ENCODE results near the gene ACP2. TPM values are rescaled to one million over a fixed set of nuclear protein-coding genes. Genes with fewer than 3 reads are reported as not detected.

The ACP2 gene
- polyA plus RNA-seq, 2 of the 4 experiments (the other 2 are of a cell fraction) = 13.6 to 19.7 TPM

GRCh38 chr11:47234669-47235100 lies 13.9 kb downstream of the ACP2 start:
- TF ChIP-seq MAX (IDR thresholded peaks at IDR 0.05) (peak; percentile 61), JUN (IDR thresholded peaks at IDR 0.05) (peak in 1 of 2 experiments; percentile 33; a peak in 2 of 5 replicates), USF2 (IDR thresholded peaks at IDR 0.05) (peak; percentile 54), EHMT2 (IDR thresholded peaks at IDR 0.05; ENCODE audit: low read depth) (no peak), GATA3 (IDR thresholded peaks at IDR 0.05; ENCODE audit: borderline replicate concordance) (0 out of 2 replicates have a peak, but pooled peaks have one; percentile 7), ZC3H11A (IDR thresholded peaks at IDR 0.05) (no peak), POLR2A (IDR thresholded peaks at IDR 0.05; ENCODE audit: low read length) (no peak)
- FAIRE-seq = no peak
- WGBS (ENCODE audit: missing lambda C conversion rate) = 1% methylated on average over 12 of the region's 12 CpGs
- H3K9me3 ChIP-seq = no peaks in the 10 kb centered on the region
- peak overlapping the region; percentile 79 to 89 for H3K27ac ChIP-seq
- ATAC-seq = peak; percentile 69 to 76
- peak overlapping the region; percentile 79 for H3K4me2 ChIP-seq
- peak in 1 of 2 experiments; percentile 84 for DNase-seq (ENCODE audit: low read depth in 1 of 2, low spot score in 1 of 2)
- H3K4me3 ChIP-seq = peak overlapping the region; percentile 21
- peaks cover 46% of the 10 kb centered on the region for H3K4me1 ChIP-seq
- CTCF ChIA-PET = interaction anchor here (0.9 to 8.8 kb wide), 18 partner anchors 9 to 178 kb away, joined by 3 to 101 read pairs (median 8); partner anchors contain the start of genes ACP2, ARFGAP2, DDB2 and NR1H3
- POLR2A ChIA-PET = interaction anchor here (0.6 to 3.6 kb wide), 9 partner anchors 8 to 426 kb away, joined by 3 to 50 read pairs (median 6); partner anchors contain the start of genes ACP2 and DDB2

- 2% methylated on average over 11 of the region's 11 CpGs for WGBS (ENCODE audit: missing lambda C conversion rate)
- DNase-seq (ENCODE audit: low read depth in 1 of 2, low spot score in 1 of 2) = peak; percentile 67 to 90
- Histone ChIP-seq H3K27ac (peak overlapping the region; percentile 79 to 89), H3K4me3 (peak overlapping the region; percentile 21), H3K4me2 (peak overlapping the region; percentile 79), H3K9me3 (no peaks in the 10 kb centered on the region), H3K4me1 (peaks cover 46% of the 10 kb centered on the region)
- peak; percentile 67 for TF ChIP-seq CTCF (IDR thresholded peaks at IDR 0.05)
- peak; percentile 81 for TF ChIP-seq GATA3 (IDR thresholded peaks at IDR 0.05; ENCODE audit: borderline replicate concordance)
- TF ChIP-seq, protein P1, sequence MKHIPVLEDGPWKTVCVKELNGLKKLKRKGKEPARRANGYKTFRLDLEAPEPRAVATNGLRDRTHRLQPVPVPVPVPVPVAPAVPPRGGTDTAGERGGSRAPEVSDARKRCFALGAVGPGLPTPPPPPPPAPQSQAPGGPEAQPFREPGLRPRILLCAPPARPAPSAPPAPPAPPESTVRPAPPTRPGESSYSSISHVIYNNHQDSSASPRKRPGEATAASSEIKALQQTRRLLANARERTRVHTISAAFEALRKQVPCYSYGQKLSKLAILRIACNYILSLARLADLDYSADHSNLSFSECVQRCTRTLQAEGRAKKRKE (CRISPR knock-in tag; IDR thresholded peaks at IDR 0.05; ENCODE audit: low read depth) = 0 out of 2 replicates have a peak, but pooled peaks have one; percentile 14
- peak; percentile 49 to 69; a peak in 3 of 5 replicates for TF ChIP-seq JUN (IDR thresholded peaks at IDR 0.05)
- TF ChIP-seq RAD21 (conservative IDR thresholded peaks at IDR 0.05 in 1 of 2, IDR thresholded peaks at IDR 0.05 in 1 of 2) = peak; percentile 75 to 78
- TF ChIP-seq, protein P2, sequence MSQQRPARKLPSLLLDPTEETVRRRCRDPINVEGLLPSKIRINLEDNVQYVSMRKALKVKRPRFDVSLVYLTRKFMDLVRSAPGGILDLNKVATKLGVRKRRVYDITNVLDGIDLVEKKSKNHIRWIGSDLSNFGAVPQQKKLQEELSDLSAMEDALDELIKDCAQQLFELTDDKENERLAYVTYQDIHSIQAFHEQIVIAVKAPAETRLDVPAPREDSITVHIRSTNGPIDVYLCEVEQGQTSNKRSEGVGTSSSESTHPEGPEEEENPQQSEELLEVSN (IDR thresholded peaks at IDR 0.05; ENCODE audit: borderline replicate concordance, low read depth) = peak; percentile 36; the same call in 1 of the 2 replicates
- no peak for TF ChIP-seq EHMT2 (IDR thresholded peaks at IDR 0.05; ENCODE audit: low read depth)
- peak; percentile 35 to 86 for TF ChIP-seq CEBPB (IDR thresholded peaks at IDR 0.05)
- peak; percentile 74; the same call in 1 of the 2 replicates for TF ChIP-seq JUNB (IDR thresholded peaks at IDR 0.05)
- TF ChIP-seq, protein P3, sequence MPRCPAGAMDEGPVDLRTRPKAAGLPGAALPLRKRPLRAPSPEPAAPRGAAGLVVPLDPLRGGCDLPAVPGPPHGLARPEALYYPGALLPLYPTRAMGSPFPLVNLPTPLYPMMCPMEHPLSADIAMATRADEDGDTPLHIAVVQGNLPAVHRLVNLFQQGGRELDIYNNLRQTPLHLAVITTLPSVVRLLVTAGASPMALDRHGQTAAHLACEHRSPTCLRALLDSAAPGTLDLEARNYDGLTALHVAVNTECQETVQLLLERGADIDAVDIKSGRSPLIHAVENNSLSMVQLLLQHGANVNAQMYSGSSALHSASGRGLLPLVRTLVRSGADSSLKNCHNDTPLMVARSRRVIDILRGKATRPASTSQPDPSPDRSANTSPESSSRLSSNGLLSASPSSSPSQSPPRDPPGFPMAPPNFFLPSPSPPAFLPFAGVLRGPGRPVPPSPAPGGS (IDR thresholded peaks at IDR 0.05) = 0 out of 3 replicates have a peak, but pooled peaks have one; percentile 42
- no peak for TF ChIP-seq POLR2AphosphoS2 (conservative IDR thresholded peaks at IDR 0.05; ENCODE audit: low read length)
- TF ChIP-seq USF2 (IDR thresholded peaks at IDR 0.05) = no peak
- peak; percentile 76 for TF ChIP-seq FOSL2 (IDR thresholded peaks at IDR 0.05)
- peak; percentile 94 for TF ChIP-seq FOSL2 (CRISPR knock-in tag; IDR thresholded peaks at IDR 0.05)
- TF ChIP-seq SMC3 (IDR thresholded peaks at IDR 0.05) = peak; percentile 68
- peak; percentile 69 for TF ChIP-seq MAX (IDR thresholded peaks at IDR 0.05)
- no peak for TF ChIP-seq CBX8 (IDR thresholded peaks at IDR 0.05)
- TF ChIP-seq, protein P4, sequence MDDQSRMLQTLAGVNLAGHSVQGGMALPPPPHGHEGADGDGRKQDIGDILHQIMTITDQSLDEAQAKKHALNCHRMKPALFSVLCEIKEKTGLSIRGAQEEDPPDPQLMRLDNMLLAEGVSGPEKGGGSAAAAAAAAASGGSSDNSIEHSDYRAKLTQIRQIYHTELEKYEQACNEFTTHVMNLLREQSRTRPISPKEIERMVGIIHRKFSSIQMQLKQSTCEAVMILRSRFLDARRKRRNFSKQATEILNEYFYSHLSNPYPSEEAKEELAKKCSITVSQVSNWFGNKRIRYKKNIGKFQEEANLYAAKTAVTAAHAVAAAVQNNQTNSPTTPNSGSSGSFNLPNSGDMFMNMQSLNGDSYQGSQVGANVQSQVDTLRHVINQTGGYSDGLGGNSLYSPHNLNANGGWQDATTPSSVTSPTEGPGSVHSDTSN (IDR thresholded peaks at IDR 0.05) = no peak
- 0 out of 2 replicates have a peak, but pooled peaks have one; percentile 49 for TF ChIP-seq MYC (IDR thresholded peaks at IDR 0.05; ENCODE audit: borderline replicate concordance, low read length)
- TF ChIP-seq EP300 (IDR thresholded peaks at IDR 0.05) = peak; percentile 25 to 58; a peak in 2 of 5 replicates
- CTCF ChIA-PET = interaction anchor here (0.5 to 8.8 kb wide), 24 partner anchors 10 to 169 kb away, joined by 3 to 101 read pairs (median 4); partner anchors contain the start of genes ACP2, ARFGAP2, DDB2 and NR1H3
- FAIRE-seq = no peak
- POLR2A ChIA-PET = interaction anchor here (0.5 to 3.6 kb wide), 11 partner anchors 8 to 425 kb away, joined by 3 to 50 read pairs (median 5); partner anchors contain the start of genes ACP2 and DDB2
- ATAC-seq = peak; percentile 88 to 90
Measured at GRCh38 chr11:47233989-47234668, 14.5 kb downstream of the ACP2 start.

Data from A549 (cell line).